Measurements from ENCODE around the gene ERCC2.

The ERCC2 gene

GRCh38 chr19:45306518-45307027 is 63.8 kb downstream of the ERCC2 start:
- no peak for DNase-seq (ENCODE audit: low read depth)
- no peak overlapping the region for H3K4me3 ChIP-seq (ENCODE audit: low read depth, low read length)
- TF ChIP-seq CTCF (conservative IDR thresholded peaks at IDR 0.05; ENCODE audit: low read depth, low read length) = no peak

GRCh38 chr19:45306040-45306439 is 64.3 kb downstream of the ERCC2 start:
- no peak overlapping the region for H3K4me3 ChIP-seq (ENCODE audit: low read depth, low read length)
- DNase-seq (ENCODE audit: low read depth) = no peak
- no peak for TF ChIP-seq CTCF (conservative IDR thresholded peaks at IDR 0.05; ENCODE audit: low read depth, low read length)

GRCh38 chr19:45305421-45305820 is 65.0 kb downstream of the ERCC2 start:
- TF ChIP-seq CTCF (conservative IDR thresholded peaks at IDR 0.05; ENCODE audit: low read depth, low read length) = no peak
- peak; percentile 58 for DNase-seq (ENCODE audit: low read depth)
- H3K4me3 ChIP-seq (ENCODE audit: low read depth, low read length) = no peak overlapping the region

GRCh38 chr19:45305007-45305406 is 65.4 kb downstream of the ERCC2 start:
- no peak for TF ChIP-seq CTCF (conservative IDR thresholded peaks at IDR 0.05; ENCODE audit: low read depth, low read length)
- DNase-seq (ENCODE audit: low read depth) = no peak
- H3K4me3 ChIP-seq (ENCODE audit: low read depth, low read length) = no peak overlapping the region

- no peak overlapping the region for H3K4me3 ChIP-seq (ENCODE audit: low read depth, low read length)
- TF ChIP-seq CTCF (conservative IDR thresholded peaks at IDR 0.05; ENCODE audit: low read depth, low read length) = no peak
- no peak for DNase-seq (ENCODE audit: low read depth)
These were observed 66.0 kb downstream of the ERCC2 start for GRCh38 chr19:45304141-45304926.

GRCh38 chr19:45303269-45304060 is 66.9 kb downstream of the ERCC2 start:
- no peak for TF ChIP-seq CTCF (conservative IDR thresholded peaks at IDR 0.05; ENCODE audit: low read depth, low read length)
- DNase-seq (ENCODE audit: low read depth) = no peak
- no peak overlapping the region for H3K4me3 ChIP-seq (ENCODE audit: low read depth, low read length)

All from choroid plexus epithelial cell (primary cell).